SK-N-SH (cell line): Measurements from ENCODE around the gene TTC22.
A peak's percentile ranks its signal among the peaks of the same experiment; 100 is the strongest.

Experiments
- MAX ChIP-seq: IDR thresholded peaks from 2 replicates; pipeline ENCODE4 v1.4.0; 2012; ENCODE audit warnings: low read depth
- POLR2AphosphoS5 ChIP-seq: IDR thresholded peaks from 2 replicates; pipeline ENCODE4 v1.6.1; 2012; ENCODE audit warnings: low read depth, low read length
- RAD21 ChIP-seq: IDR thresholded peaks from 2 replicates; pipeline ENCODE4 v1.6.1; 2012; ENCODE audit warnings: mild to moderate bottlenecking, low read length
- TEAD4 ChIP-seq: IDR thresholded peaks from 2 replicates; pipeline ENCODE4 v1.4.0; 2012; ENCODE audit warnings: mild to moderate bottlenecking, borderline replicate concordance; ENCODE audit not compliant: insufficient read depth

GRCh38 chr1:54791880-54792522, 9.1 kb downstream of the TTC22 start:
- TF ChIP-seq POLR2AphosphoS5 (no peak), MAX (no peak), RAD21 (peak; percentile 65), TEAD4 (no peak)
